Activated CD4-positive, alpha-beta T cell treated with anti-CD3 and anti-CD28 coated beads, Interleukin-2, amount 50 U/mL, for 4 hours (primary cell): ENCODE results near the gene GCN1.

Experiments
- DNase-seq, 2 experiments: peaks; one replicate each; pipeline ENCODE4 v3.0.0-alpha.2; 2020

The GCN1 gene

DNA sequence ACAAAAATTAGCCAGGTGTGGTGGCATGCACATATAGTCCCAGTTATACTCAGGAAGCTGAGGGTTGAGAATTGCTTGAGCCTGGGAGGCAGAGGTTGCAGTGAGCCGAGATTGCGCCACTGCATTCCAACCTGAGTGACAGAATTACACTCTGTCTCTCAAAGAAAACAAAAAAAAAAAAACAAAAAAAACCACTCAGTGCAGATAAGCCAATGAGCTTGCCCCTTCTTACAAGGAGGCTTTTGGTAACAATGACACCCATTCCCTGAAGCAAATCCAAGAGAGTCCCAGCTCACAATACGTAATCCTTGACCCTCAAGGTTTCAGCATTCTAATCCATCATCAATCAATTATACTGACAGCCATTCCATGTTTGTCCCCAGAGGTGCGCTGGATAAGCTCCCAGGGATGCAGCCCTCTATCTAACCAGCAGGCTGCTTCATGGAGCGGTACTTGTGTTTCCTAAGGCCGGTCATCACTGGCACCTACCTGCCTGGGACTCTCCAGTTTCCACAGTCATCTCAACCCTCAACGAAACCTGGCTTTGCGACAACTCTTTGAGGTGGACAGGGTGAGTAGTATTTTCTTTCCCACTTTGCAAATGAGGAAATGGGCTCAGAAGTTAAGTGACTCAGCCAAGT, 12.4 kb downstream of the GCN1 start:
- no peak for DNase-seq

DNA sequence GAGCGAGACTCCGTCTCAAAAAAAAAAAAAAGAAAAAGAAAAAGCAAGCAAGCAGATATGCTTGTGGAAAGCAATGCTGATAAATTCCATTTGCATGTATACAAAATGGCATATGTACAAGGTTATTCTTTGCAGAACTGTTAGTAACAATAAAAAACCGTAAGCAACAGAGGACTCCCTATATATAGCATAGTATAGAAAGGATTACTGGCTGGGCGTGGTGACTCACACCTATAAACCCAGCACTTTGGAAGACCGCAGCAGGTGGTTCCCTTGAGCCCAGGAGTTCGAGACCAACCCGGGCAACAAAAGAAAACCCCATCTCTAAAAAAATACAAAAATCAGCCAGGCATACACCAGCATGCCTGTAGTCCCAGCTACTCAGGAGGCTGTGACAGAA, 13.5 kb downstream of the GCN1 start:
- no peak for DNase-seq

DNA sequence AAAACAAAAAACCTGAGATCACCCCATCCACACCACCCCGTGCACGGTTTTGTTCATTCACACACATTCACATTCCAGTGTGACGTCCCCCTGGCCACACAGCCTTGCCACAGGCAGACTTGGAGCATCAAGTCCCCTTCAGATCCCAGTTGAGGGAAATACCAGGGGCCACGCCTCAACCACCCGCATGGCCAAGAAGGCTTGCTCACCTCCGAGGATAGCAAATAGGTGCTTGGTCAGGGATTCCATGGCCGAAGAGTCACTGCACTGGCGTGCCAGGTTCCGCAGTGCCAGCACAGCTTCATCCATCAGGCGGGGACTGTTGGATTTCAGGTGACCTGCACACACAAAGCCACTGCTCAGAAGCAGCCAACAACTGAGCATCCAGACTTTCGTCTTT, 19.0 kb downstream of the GCN1 start:
- DNase-seq, result no peak

DNA sequence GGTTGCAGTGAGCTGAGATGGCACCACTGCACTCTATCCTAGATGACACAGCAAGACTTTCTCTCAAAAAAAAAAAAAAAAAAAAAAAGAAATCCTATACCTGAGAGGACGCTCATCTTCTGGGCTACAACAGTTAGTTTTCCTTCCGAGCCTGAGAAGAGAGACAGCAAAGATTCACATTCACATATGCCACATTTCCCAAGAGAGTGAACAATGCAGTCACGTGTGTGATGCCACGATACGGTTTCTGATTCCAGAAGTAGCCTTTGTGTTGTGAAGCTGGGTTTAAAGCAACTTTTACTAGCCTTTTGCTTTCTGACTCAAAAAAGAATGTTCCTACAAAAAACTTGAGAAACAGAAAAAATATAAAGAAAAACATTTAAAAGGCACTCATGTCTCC, 19.5 kb downstream of the GCN1 start:
- no peak for DNase-seq

DNA sequence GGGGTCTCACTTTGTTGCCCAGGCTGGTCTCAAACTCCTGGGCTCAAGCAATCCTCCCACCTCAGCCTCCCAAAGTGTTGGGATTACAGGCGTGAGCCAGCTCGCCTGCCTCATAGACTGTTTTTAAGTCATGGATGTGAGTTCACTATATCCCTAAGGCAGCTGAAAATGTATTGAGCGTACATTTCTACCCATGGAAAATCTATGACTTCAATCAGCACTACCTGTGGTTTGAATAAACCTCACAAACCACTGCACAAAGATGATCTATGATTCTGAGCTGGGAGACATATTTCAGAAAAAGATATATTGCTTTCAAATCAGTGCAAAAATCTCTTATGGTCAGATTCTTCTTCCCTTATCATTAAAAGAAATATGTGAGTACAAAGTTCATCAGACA, 22.5 kb downstream of the GCN1 start:
- no peak for DNase-seq

DNA sequence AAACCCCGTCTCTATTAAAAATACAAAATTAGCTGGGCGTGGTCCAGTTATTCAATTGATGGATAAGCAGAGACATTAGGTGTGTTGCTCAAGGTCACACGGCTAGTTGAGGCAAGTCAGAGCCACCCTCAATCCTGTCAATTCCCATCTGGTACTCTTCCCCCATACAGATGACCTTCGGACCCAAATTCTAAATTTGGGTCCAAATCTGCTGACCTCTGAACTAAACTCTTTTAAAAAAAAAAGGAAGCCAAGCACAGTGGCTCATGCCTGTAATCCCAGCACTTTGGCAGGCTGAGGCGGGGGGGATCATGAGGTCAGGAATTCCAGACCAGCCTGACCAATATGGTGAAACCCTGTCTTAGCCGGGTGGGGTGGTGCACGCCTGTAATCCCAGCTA, 23.9 kb downstream of the GCN1 start:
- no peak for DNase-seq

DNA sequence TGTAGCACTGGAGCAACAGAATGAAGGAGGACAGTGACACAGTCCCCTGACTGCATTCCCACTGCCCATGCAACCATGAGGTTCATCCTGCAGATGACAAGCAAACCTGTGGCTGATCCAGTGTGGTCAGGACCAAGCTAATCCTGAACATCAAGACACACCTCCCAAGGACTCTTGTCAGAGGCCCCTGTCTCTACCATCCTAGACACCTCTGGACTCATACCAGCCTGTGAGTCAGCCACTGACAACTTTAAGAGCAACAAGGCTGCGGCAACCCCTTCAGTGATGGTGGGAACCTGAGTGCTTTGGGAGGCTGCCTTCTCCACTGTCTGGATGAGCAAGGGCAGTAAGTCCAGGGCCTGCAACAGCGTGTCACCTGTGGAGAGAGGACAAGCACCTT, 24.6 kb downstream of the GCN1 start:
- DNase-seq, result no peak

DNA sequence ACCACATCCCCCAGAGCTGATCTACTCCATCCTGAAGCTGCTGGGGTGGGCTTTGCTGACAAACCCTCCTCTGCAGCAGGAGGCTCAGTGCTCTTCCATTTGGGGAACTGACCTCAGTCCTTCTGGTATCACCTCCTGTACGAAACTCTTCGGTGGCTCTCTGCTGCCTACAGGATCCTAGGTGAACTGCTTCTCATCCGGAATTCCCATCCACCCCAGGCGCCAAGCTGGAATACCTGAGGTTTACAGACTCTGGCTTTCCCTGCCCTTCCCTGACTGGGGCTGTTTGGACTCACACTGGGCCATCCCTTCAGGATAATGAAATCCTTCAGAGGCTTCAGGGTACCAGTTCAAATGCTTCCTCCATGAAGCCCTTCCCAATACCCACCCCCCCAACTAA, 26.2 kb downstream of the GCN1 start:
- no peak for DNase-seq

DNA sequence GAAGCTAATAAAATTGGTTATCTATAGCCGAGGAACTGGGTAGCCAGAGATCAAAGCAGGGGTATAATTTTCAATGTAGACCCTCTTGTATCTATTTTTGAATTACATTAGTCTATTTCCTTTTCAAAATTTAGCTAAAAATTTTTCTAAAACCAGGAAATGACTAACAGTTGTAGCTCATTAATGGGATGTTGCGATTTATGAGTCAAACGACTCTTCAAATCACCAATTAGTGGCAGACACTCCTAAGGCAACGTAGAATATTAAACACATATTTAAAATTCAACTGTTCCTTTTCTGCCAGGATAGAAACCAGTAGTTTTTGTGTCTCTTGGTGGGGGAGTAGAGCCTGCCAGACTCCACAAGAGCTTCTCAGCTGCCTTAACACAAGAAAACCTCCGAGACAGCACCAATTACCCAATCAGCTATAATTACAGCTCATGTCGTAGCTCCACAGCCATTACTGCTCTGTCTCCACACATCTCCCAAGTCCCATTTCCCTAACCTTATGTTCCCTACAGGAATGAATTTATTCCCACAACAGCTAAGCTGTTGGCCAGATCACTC, 26.9 kb downstream of the GCN1 start:
- DNase-seq, result no peak

DNA sequence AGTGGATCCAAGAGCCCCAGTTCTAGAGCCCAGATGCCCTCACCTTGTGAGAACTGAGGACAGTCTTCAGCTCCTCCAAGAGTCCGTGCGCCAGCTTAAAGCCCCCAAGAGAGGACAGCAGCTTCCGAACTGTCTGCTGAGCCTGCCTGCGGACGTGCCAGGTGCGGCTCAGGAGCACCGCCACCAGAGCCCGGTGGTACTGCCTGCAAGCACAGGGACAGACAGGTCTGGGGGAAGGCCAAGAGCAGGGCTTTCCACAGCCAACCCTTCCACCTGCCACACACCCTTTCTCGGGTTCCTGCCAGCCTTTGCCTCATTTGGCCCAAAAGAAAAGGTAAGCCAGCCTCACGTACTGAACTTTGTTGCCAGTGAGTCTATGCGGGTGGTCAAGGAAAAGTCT, 30.2 kb downstream of the GCN1 start:
- DNase-seq, result no peak

DNA sequence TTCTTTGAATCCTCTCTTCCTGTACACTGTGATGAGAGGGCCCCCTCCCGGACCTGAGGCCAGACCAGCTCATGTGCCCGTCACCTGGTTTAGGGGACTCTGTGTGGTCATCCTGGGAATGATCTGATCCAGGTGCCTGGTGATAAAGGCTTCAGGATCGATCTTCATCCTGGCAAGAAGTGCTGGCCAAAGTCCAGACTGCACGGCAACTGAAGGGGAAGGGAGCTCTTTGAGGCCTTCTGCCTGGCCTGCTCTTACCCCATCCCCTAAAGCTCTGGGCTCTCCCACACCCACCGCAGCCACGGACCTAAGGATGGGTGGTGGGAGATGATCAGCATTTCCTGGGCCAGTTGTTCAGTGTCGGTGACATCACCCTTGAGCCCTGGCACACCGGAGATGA, 31.8 kb downstream of the GCN1 start:
- DNase-seq, result no peak

DNA sequence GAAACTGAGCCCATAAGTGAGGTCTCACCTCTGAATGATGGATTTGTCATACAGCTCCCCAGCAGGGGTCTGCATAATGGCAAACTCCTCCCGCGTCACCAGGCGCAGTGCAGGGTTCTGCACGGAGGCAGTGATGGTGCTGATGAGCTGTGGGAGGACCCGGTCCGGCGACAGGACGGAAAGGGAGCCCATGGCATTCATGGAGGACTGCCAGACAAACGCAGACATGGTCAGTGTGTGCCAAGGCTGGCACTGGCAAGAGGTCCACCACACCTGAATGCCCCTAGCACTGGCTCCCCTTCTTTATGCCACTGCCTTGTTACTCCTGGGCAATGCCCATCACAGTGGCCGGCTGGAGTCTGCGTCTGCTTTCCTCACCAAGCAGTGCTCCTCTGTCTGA, 32.7 kb downstream of the GCN1 start:
- no peak for DNase-seq

DNA sequence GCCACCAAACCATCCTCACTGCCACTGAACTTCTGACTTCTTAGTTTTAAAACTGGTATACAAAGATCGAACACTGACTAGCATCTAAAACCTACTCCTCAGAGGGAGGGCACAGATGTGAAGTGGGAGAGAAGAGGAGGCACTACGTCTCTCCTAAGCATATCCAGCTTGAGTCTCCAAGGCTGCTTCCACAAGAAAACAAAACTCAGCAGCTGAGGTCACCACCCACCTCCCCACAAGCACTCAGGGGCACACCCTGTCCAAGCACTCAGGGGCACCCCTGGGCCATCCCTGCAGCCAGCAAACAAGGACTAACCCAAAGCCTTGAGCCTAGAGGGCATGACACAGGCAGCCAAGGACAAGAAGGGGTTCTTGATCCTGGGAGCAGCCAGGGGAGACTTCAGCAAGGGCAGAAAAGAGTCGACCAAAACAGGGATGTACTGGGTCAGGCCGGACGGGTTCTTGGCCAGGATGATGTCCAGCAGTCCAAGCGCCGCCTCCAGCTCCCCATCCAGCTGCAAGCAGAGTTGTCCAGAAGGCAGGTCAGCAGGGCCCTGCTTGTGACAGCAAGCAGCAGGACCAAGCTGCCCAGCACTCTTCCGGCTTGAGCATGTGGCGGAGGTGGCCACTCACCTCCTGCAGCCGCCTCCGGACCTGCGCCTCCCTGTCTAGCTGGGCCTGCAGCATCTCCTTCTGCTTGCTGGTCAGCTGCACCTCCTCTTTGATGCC, 34.8 kb downstream of the GCN1 start:
- DNase-seq, result no peak

DNA sequence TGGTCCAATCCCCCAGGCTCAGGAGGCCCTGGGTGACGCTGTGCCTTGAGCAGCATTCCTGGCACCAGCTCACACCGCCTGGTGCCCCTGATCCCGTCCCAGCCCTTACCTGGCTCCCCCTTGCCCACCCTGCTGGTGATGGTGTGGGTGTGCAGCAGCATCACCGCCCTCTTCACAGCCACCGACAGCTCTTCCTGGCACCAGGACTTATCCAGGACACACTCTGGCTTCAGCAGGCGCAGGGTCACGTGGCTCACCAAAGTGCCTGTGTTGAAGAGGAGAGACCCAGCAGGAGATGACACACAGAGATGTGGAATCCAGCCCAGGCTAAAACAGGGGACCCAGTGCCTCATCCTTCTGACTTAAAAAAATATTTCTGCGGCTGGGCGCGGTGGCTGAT, 36.2 kb downstream of the GCN1 start:
- DNase-seq, result no peak

DNA sequence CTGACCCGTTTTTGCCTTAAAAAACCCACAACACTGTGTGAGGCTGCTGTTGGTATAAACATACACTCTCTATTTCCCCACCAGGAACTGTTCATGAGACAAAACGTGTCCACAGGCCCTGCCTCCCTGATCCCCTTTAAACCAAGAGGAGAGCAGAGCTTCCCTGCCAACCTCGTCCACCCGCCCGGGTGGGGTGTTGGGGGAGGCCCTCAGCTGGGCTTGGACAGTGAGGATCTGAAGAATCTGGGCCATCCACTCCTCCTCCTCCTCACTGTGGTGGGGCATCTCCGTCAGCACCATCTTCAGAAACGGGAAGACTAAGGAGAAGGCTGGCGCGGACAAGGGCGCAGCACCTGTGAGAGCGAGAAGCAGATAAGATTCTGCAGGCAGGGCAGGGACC, 36.8 kb downstream of the GCN1 start:
- no peak for DNase-seq

DNA sequence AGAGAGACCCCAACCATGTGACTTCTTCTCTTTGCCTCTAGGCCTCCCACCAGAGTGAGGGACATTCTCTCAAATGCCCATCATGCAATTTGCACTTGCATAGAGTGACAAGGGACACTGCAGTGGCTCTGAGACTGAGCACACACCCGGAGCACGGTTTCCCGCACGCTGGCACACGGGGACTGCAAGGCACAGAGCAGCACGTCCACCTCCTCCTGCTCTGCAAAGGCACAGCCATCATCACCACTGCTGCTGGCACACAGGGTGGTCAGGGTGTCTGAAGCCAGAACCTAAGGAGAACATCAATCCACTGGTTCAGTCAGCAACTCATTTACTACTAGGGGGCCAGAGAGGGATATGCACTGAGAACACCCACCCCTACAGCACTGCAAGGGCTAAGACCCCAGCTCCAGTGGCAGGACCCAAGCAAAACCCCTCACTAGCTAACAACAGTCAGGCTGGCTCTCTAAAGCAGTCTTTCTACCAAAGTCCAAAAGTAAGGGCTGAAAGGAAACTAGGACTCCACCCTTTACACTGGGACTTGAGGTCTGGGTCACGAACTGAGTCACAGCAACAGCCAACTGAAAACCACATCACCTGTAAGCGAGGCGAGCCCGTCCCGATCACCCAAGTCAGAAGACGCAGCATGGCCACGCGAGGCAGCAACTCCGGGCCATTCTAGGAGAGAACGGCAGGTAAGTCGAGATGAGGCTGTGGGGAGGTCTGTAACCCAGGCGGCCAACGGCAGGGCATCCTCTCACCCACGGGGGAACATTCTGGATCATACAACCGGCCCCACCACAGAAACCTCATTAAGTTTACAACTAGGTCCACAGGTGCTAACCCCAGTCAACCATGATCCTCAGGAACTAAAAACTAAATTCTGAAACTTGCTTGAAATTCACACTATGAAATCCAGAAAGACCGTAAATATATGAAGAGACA, 37.9 kb downstream of the GCN1 start:
- DNase-seq, result no peak

DNA sequence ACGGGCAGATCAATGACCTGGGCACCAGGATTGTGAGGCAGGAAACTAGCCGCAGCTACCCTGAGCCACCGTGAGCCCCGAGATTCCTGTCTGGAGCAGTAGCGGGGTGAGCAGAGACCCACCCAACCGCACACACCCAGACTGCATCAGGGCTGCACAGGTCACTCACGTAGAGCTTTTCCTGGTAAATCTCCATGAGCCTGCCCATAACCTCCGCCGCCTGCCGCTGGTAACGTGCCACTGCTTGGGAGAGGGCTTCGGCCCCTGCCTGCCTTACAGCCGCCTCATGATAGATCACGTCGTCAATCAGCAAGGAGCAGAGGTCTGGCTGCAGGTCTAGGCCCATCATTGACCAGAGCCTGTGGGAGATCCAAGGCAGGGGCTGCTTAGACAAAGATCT, 39.4 kb downstream of the GCN1 start:
- no peak for DNase-seq

DNA sequence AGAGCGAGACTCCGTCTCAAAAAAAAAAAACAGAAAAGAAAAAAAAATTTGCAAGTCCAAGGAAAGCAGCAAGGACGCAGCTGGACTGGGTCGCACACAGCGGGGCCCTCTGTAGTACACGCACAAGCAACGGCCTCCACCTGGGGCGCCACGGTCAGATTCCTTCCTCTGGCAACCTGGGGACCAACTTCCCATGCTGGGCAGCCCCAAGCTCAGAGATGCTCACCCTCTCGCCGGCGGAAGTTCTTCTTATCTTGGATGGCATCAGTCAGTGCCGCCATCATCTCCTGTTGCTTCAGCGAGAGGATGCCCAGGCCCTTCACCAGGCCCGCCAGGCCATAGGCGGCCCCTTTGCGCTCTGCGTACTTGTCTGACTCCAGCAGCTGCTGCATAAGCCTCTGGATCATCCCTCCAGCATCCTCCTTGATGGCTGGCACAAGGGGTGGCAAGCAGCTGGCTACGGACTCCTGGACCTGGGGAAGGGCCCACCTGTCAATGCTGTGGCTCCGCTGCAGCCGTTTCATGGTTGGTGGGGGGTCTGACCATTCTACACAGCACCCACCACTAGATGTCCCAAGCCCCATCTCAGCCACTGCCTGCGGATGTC, 43.5 kb downstream of the GCN1 start:
- DNase-seq, result no peak

DNA sequence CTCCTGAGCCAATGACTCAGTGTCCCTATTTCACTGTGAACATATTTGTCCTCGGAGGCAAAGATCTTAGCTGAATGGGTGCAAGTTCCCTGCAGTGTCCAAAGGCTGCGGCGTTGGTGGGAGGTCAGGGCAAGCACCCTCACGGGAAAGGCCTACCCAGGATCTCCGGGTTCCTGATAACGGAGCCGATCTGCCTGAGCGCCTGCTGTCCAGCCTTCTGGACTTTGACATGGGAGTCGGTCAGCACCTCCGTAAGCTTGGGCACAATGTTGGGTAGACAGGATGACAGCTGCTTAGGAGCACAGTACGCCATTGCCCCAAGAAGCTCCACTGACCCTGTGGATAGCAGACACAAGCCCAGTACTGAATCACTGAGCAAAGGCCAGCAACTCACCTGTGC, 46.5 kb downstream of the GCN1 start:
- no peak for DNase-seq

DNA sequence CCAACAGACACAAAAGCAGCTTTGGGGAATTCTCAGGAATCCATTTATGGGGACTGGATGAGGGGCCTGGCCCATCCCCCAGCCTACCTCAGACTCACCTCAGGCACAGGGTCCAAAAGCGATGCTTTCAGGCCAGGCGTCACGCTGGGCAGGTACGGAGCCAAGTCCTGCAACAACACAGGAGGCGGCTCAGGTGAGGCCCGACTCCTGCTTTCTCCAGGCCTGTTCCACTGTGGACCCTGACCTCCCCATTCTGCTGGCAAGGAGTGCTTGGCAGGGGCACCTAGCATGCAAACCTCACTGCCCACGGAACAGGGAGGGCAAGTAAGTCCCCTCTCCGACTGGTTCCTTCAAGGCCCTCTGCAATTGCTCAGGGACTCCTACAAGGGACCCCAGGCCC, 49.4 kb downstream of the GCN1 start:
- DNase-seq, result no peak

DNA sequence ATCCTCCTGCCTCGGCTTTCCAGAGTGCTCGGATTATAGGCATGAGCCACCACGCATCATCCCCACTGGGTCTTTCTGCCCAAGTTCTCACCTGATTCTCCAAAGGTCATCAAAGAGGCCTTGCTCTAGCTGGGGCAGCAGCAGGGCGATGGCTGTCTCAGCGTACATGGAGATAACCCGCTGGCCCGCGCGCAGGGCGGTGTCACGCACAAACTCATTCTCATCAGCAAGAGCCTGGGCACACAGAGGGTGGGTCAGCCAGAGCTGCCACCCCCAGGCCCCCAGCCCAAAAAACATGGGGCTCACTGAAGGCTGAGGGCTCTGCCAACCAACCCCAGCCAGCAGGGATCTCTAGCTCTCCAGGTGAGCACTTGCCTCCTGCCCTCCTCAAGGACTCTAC, 50.3 kb downstream of the GCN1 start:
- DNase-seq, result no peak

DNA sequence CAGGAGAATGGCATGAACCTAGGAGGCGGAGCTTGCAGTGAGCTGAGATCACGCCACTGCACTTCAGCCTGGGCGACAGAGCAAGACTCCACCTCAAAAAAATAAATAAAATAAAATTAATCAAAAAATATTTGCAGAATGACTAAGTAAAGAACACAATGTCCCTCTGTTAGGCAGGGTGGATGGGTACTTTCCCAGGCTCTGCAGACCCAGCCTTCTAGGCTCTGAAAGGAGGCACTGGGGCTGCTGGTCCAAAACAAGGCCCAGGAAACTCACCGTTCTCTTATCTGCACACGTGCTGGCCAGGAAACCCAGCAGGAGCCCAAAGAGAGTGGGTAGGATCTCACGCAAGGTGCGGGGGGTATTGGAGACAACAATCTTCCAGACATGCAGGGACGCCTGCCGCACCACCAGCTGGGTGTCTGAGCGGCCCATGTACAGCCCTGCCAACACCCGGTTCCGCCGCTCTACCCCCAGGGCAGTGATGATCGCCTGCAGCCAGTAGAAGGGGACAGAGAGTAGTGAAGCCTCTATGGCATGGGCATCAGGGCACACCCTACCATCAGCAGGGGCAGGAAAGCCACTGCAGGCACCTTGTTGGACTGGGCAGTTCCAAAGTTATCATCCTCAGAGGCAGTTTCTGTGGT, 52.2 kb downstream of the GCN1 start:
- DNase-seq, result no peak

DNA sequence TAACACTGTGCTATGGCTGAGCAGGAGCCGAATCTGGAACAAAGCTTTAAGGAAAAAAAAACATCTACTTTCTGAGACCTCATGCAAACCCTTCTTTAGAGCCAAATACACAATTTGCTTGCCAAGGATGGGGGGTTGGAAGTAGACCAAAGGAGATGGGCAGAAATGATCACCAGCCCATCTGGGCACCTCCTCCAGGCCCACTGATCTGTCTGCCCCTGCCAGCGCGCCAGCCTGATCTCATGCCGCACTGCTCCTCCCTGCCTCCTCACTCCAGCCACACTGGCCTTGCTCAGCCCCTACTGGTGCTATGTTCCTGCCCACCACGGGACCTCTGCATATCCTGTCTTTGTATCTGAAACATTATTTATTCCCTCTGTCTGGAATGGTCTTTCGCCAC, 53.2 kb downstream of the GCN1 start:
- no peak for DNase-seq
